NCI-H1092 (cell line): ENCODE measurements around the gene DYNLRB1.

Source experiments
- DNase-seq: peaks from one replicate; lab custom pipeline; 2025; lab: John Stamatoyannopoulos, UW

Gene DYNLRB1

DNA sequence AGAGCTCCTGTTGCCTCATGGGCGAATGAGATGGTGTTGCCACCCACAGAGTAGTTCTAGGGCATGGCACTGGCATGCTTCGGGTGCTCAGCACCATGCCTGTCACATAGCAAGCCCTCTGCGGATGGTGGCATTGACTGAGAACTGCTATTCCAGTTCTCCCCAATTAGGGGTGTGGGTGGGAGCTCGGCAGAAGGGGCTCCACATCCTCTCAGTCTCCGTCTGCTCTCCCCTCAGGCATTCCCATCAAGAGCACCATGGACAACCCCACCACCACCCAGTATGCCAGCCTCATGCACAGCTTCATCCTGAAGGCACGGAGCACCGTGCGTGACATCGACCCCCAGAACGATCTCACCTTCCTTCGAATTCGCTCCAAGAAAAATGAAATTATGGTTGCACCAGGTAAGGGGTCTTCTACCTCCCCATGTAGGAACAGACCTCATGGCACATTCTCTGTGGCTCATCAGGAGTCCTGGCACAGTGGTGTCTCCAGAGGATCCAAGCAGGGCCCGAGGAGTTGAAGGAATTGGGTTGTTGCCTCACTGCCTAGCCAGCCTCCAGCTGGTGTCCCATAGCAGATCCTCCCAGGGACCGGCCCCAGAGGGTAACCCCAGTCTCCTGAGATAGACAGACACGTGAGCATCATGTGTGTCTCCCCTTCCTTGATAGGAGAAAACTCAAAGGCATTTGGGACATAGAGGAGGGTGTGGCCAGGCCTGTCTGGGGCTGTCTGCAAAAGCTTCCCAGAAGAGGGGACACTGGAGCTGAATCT is 18.4 kb downstream of the DYNLRB1 start:
- no peak for DNase-seq

DNA sequence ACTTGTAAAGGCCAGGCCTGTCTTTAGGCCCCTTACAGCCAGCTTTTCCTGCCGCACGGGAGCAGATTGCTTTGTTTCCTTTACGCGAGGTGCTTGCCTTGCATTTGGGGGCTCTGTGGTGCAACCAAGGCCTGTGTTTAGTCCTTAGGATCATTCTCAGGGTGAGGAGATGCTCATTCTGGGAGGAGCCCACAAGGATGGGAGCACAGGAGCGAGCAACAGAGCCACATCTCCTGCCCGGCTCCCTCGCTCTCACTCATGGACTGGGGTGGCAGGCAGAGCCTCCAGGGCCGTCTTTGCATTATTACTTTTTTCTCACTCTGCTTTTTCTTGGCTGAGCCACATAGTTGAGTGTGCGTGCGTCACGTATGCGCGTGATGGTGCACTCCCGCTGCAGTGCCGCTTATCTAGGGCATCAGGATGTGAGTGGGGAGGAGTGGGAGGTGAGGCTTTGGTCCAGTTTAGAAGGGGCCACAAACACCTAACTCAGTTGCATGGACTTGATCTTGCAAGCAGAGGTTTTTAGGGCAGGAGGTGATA is 19.1 kb downstream of the DYNLRB1 start:
- no peak for DNase-seq

DNA sequence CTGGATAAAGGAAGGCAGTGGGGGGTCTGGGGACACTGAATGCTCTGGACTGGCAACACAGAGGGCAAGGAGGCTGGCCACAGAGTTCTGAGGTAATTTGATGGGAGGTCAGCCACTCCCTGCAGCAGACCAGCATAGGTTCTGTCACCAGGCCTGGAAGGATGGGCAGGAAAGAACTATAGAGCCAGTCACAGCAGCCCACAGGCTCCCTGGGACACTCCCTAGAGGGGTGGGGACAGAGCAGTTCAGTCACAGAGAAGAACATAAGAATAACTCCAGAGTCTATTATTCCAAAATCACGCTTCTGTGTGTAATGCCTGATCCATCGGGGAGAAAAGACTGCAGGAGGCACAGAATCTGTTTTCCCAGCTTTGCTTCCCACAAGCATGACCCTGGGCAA is 19.6 kb downstream of the DYNLRB1 start:
- DNase-seq: no peak

DNA sequence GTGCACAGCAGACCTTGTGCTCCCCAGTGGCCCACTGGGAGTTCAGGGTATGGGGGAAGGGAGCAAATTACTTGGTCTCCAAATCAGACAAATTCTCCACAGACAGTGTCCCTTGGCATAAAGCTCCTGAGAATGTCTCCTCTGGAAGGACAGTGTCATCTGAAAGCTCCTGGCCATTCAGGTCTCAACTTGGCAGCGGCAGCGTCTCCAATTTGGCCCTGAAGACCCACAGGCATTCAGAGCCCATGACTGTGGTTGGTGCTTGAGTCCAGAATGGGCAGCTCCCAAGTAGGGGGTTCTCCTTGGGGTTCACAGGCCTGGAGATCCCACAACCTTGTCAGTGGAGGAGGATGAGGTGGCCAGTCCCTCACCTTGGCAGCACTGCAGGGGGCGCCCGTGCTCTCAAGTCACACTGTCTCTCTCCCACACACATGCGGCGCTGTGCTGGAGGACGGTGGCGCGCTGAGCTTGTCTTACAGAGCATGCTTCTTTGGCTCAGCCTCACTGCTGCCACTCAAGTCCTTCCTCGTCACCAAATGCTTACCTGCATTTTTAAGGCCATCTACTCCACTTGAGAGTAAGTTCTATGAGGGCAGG is 20.7 kb downstream of the DYNLRB1 start:
- DNase-seq: no peak

DNA sequence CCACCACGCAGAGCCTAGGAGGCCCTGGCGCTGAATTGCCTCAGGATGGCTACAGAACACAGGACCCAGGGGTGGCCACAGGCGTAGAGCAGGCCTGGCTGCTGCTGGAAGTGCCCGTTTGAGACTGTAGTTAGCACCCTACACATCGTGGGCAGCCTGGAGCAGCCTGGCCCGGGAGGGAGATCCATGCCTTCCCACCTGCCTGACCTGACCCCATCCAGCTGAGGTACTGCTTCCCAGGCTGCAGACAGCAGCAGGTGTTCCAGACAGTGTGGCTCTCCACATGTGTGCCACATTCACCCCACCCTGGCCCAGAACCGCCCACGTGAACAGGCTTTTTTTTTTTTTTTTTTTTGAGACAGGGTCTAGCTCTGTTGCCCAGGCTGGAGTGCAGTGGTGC is 21.4 kb downstream of the DYNLRB1 start:
- no peak for DNase-seq

DNA sequence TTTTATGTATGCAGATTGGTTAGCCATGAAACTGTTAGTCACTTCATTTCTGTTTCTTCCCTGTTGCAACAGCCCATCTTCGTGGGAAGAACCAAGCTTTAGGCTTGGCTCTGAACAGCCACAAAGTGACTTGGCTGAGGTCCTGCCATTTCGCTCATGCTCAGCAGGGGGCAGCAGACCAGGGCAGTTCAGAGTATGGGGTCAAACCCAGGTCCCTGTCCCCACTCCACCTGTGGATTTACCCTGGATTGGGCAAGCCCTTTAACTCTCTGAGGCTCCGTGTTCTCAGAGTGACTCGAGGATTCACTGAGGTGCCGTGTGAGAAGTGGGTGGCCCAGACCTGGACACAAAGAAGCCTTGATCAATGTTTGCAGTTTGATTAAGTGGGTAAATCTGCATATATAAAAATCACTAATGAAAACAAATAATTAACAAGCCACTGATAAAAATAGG is 22.5 kb downstream of the DYNLRB1 start:
- no peak for DNase-seq

DNA sequence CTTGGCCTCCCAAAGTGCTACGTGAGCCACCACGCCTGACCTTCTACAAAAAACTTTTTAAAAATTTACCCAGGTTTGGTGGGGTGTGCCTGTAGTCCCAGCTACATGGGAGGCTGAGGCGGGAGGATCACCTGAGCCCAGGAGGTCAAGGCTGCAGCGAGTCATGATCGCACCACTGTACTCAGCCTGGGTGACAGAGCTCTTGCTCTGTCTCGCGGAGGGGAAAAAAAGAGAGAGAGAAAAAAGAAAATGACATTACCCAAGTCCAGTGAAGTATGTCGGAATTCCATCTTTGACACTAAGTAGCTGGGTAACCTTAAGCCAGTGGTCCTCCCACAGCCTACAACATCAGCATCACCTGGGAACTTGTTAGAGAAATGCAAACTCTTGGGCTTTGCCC is 23.5 kb downstream of the DYNLRB1 start:
- no peak for DNase-seq

DNA sequence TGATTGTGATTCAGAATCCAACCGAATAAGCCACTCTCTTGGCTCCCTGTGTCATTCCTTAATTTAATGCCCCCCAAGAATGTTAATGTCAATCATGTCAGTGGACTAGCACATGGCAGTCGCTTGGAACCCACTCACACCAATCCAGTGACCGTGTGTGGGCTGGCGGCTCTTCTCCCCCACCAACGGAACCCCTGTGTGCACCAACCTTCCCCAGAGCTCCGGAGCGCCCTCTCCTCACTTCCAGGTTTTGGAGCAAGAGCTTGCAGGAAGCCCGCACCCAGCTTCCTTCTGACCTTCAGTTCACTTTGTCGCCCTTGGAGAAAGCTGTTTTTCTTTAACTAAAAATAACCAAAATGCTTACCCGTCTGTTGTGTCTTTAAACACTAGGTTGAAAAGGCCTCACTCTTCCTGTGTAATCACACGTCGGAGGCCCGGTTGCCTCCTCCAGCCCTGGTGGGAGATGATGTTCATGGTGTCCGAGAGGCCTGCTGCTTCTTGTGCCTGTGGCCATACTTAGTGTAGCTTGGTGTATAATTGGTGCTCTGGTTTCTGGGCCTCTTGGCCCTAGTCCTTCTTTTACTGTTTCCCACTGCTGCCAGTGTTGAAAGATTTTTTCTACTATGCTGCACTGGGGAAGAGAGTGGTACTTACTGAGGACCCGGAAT is 24.5 kb downstream of the DYNLRB1 start:
- DNase-seq: no peak

DNA sequence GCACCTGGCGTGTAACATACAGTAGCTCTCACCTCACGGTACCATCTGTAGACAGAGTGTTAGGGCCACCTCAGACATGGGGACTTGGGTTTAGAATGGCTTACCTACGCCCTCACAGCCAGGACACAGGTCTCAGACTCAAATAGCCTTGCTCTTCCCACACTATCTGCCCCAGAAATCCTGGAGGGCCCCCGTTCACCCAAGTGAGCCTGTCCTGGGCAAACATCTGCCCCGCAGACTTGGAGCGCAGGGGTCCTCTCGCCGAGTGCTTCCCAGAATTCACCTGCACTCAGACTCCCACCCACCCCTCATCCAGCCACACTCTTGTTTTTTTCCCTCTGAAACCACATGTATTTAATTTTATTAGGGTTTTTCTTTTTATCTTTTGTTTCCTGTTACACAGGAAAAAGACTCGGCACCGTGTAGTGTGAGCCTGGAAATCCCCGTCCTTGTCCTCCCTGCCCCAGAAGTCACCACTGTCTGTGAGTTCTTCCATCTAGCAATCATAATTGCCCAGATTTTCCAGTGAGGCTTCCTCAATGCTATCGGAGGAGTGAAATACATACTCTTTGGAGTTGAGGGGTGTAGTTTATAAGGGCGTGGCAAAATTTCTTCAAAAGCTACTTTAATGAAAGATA is 25.2 kb downstream of the DYNLRB1 start:
- no peak for DNase-seq

DNA sequence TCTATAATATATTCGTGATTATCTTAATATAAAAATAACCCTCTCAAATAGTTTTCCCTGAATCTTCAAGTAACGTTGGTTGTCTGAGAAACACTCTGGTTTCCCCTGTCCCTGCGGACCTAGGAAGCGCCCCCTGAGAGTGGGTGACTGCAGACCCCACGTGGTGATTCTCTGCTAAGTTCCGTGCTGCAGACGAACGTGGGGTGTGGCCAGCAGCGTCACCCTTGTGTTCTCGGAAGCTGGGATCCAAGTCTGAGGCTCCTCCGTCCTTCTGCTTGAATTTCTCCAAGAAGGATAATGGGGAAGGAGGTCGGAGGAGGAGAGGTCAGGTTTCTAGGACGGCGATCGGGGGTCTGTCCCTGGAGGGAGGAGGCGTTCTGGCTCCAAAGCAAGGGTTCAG is 25.7 kb downstream of the DYNLRB1 start:
- no peak for DNase-seq

DNA sequence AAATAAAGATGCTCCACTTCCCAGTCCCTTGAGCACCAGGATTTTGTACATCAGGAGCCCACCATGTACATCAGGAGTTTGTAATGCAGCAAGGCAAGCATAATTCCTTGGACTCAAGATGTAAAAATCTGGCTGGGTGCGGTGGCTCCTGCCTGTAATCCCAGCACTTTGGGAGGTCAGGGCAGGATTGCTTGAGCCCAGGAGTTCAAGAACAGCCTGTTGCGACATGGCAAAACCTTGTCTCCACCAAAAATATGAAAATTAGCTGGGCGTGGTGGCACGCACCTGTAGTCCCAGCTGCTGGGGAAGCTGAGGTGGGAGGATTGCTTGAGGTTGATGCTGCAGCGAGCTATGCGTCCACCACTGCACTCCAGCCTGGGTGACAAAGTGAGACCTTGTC is 26.2 kb downstream of the DYNLRB1 start:
- DNase-seq: no peak

DNA sequence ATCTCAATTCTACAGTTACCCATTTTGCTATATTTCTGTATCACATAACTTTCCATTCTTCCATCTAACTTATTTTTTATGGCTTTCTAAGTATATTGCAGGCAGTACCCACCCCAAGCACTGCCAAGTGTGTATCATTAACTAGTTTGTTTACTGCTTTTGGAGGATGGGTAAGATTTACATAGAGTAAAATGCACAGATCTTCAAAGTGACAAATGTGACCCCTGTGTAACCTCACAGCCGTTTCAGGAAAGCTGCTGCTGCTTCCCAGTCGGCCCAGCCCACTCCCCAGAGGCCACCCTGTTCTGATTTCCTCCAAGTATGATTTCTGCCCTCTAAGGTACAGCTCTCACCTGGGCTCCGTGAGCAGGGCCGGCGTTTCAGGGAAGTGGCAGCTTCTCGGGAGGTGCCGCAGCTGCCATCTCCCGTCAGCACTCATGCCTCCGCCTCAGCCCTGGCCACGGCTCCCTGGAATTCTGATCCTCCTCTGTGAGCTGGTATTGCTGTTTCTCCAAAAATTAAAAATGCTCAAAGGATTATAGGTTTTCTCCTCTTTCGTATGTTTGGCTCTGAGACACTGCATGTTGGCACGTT is 27.3 kb downstream of the DYNLRB1 start:
- no peak for DNase-seq

DNA sequence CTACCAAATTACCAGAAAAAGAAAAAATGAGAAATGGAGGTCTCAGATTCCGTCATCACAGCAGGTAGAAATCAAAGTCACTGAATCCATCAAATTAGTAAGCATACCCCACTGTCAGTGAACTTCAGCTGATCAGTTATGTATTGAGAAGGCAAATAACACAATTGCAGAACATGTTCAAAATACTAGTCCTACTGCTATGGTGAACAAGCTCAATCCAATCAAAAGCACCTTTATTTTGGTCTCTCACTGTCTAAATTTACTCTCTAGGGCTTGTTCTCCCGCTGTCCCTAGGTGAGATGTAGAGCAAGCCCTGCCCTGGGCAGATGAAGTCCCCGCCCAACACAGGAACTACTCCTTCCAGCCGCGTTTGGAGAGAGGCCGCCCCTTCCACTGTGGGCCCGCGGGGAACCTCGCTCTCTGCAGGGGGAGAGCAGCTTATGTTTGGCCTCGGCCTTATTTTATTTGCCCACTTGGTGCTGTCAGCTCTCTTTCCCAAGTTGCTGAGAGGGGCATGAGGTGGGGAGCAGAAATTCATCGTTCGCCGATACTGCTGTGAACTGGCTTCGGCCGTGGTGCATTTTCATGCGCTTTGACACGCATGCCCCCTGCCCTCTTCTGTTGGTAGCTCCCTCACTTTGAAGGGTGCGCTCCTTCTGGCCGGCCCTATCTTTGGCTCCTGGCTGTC is 28.0 kb downstream of the DYNLRB1 start:
- no peak for DNase-seq

DNA sequence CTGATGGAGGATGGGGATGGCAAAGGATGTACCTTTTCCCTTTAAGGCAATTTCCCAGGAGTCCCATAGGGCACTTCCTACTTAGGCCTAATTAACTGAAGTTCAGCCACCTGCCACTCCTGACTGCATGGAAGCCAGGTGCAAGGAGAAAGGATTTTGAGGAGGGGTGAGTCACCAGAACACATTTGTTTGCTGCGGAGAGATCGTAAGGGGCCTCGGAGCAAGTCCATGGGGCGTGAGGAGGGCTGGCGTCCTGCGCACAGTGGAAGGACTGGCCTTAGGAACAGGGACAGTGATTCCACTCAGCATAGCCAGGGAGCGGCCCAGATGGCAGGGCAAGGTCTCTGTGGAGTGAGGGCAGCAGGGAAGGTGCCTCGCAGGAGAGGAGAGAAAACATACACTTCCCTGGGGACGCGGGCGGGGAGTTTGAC is 30.5 kb downstream of the DYNLRB1 start:
- peak; percentile 50 for DNase-seq

DNA sequence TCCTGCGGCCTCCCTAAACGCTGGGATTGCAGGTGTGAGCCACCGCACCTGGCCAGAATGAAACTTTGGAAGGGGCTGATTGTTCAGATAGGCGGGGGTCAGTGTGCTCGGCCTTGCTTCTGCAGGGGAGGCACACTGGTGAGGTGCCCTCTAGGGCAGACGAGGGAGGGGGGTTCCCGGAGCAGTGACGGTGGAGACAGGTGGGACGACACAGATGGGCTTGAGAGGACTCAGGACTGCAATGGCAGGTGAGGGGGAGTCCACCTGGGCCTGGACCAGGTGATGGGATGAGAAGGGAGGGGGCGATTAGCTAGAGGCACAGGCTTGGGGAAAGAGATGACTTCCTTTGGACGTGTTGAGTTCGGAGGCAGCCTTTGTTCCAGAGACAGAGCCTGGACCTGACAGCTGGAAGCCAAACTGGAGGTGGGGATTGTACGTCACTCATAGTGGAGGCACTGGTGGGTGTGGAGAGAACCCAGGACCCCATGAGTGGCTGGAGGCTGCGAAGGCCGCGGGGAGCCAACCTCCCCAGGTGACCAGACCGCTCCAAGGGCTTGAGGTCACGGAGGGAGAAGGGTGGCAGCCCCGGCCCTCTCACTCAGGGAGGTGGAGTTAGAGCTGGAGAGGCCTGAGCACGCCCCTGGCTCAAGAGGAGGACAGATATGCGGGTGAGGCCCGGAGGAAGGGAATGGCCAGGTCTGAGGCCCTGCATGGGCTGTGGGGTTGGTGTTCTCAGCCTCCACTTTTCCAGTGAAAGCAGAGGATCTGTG is 31.8 kb downstream of the DYNLRB1 start:
- no peak for DNase-seq

DNA sequence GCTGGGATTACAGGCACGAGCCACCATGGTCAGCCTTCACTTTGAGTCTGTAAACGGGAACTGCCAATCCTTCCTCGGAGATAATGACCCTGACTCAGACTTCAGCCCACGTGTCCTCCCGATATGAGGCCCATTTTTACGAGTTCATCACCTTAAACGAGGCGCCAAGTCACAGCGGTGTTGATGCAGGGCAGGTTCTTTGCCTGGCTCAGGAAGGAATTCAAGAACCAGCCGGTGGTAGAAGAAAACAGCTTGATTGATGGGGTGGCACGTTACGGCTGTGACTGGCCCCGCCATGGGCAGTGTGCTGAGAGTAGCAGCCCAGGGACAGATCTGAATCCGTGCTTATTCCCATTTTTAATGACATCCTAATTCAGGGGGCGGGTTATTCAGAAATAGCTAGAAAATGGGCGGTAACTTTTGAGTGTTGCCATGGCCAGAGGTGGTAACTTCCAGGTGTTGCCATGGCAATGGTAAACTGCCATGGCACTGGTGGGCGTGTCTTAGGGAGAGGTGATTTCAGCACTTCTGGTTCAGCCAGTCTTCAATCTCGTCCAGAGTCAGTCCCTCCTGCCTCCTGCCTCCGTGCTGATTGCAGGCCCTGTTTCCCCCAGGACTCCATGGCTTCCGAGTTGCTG is 33.2 kb downstream of the DYNLRB1 start:
- DNase-seq: no peak

DNA sequence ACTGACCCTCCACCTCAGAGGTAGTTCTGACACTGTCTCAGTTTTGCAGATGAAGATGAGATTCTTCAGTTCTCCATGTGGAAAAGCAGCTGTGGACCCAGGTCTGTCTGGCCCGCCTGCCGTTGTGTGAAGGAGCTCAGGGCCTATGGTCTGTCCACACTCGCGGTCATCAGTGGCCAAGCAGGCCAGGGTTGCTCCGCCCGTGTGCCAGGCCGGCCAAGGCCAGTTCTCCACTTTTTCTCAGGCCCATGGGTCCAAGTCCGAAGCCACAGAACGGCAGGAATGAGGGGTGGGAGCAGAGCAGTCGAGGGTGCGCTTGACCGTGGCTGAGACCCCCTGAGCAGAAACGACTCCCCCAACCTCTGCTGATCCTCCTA is 33.7 kb downstream of the DYNLRB1 start:
- DNase-seq: no peak

DNA sequence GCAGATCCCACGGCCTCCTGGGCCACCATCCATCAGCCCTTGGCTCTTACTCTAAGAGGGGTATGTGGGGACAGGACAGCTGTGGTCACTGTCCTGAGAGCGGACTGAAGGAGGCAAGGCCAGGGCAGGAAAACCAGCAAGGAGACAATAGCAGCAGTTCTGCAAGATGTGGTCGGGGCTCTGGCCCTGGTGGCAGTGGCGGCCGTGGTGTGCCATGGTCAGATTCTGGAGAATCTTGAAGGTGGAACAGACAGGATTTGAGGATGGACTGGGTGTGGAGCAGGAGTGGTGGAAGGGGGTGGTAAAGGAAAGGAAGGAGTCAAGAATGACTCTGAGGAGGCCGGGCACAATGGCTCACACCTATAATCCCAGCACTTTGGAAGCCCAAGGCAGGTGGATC is 36.3 kb downstream of the DYNLRB1 start:
- DNase-seq: no peak

DNA sequence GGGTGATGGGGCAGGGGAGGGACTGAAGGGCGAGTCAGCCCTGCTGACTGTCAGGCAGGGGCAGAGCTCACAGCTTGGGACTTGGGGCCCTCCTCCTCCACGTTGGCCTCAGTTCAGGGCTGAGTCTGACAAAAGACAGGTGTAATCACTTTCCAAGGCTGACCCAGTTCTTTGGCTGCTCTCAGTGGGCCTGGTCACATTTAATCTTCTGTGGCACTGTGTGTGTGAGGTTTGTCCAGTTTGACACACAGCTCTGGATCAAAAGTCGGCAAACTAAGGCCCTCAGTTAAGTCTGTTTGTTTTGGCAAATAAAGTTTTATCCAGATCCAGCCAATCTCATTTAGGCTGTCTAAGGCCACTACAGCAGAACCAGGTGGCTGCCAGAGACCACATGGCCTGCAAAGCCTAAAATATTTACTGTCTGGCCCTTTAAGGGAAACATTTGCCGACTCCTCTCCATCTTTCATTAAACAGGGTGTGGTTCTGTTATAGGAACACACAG is 37.2 kb downstream of the DYNLRB1 start:
- DNase-seq: no peak

DNA sequence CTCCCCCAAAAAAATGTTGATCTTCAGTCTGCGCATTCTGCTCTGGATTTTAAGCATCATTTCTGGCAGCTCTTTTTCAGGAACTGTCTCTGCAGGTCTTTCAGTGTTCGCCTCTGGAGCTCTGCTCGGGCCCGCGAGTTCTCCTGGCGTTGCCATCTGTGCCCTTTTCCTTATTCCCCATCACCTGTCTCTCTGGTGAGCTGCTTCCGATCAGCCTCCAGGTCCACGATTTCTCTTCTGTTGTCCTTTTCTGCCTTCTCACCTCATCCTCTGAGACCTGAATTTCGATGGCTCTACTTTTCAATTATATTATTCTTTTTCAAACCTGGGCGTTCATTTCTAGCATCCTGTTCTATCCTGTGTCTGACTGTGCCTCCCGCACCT is 41.7 kb downstream of the DYNLRB1 start:
- no peak for DNase-seq
